Heart right ventricle (tissue), 16 donors: ENCODE measurements around the gene CS. TPM values are rescaled to one million over a fixed set of nuclear protein-coding genes. Genes with fewer than 3 reads are reported as not detected.
"Not testable (repeated sequence)": the region's sequence is repeated elsewhere in the genome, so short reads cannot be mapped to it uniquely, and the experiment has no call there.

Experiments used
- ATAC-seq, 8 donors: fragments of 200-7000 bp; cut with Tn5 transposase; one replicate each; pipeline ENCODE4 v1.9.1; 2020; ENCODE audit warnings: mild to moderate bottlenecking in 8 of 8, moderate library complexity in 8 of 8, moderate number of reproducible peaks in 1 of 8
- DNase-seq, 2 donors: peaks; one replicate each; pipeline ENCODE4 v3.0.0-alpha.2; 2020
- H3K27ac ChIP-seq, 10 donors: fragments of 200-600 bp; sonication (generic) in 2 of 10; one replicate each; pipeline versions ENCODE4 v1.5.0 to v1.8.0; 2020 to 2022; ENCODE audit warnings: mild to moderate bottlenecking in 3 of 10
- H3K27me3 ChIP-seq, 7 donors: fragments of 200-600 bp; one replicate each; pipeline ENCODE4 v1.8.0; 2021 to 2022; ENCODE audit warnings: mild to moderate bottlenecking in 2 of 7
- H3K36me3 ChIP-seq, 9 donors: fragments of 200-600 bp; sonication (generic) in 1 of 9; one replicate each; pipeline versions ENCODE4 v1.5.0 to v1.8.0; 2020 to 2022; ENCODE audit warnings: mild to moderate bottlenecking in 2 of 9
- H3K4me1 ChIP-seq, 9 donors: fragments of 200-600 bp; sonication (generic) in 1 of 9; one replicate each; pipeline versions ENCODE4 v1.5.0 to v1.8.0; 2020 to 2022; ENCODE audit warnings: mild to moderate bottlenecking in 4 of 9
- H3K4me3 ChIP-seq, 10 donors: fragments of 200-600 bp; sonication (generic) in 2 of 10; one replicate each; pipeline versions ENCODE4 v1.5.0 to v1.8.0; 2020 to 2022; ENCODE audit warnings: mild to moderate bottlenecking in 7 of 10, moderate library complexity in 2 of 10
- H3K9me3 ChIP-seq, 11 donors: fragments of 200-600 bp in 10 of 11; sonication (generic) in 2 of 11; one replicate each; pipeline versions ENCODE4 v1.5.0 to v1.8.0; 2013 to 2022; ENCODE audit warnings: mild to moderate bottlenecking in 2 of 11, control low read depth in 1 of 11, moderate library complexity in 1 of 11
- CTCF ChIP-seq, 9 donors: fragments of 200-600 bp; sonication (generic) in 2 of 9; IDR thresholded peaks; one replicate each; pipeline versions ENCODE4 v1.5.0 to v1.8.0; 2021 to 2022; ENCODE audit warnings: antibody characterized with exemption in 9 of 9, mild to moderate bottlenecking in 5 of 9, moderate library complexity in 1 of 9
- WGBS, 2 donors: extraction: QIAGEN DNeasy Blood & Tissue Kit; methylation state at CpG; one replicate each; pipeline ENCODE4 v1.1.7; 2013; ENCODE audit warnings: inconsistent platforms in 1 of 2; 5-methylcytosine and 5-hydroxymethylcytosine counted together
- intact Hi-C, 10 donors: fragments of 100-400 bp; cut with DNase I; formaldehyde crosslinking; loops; one replicate each; pipeline versions ENCODE4 v1.11.1 to v1.14.2; 2022
- polyA plus RNA-seq, 2 donors: library from polyadenylated mRNA; stranded (reverse); fragments of 200-250 nt; gene quantifications; one replicate each; pipeline ENCODE4 v1.2.3, GENCODE V29; 2013
- total RNA-seq, 10 donors: library from RNA; stranded (reverse); fragmentation: NEBNext Ultra II Directional in 3 of 10; extraction: Animal tissue kit (Norgen Biotek cat#: 25700) in 3 of 10; gene quantifications; one replicate each; pipeline versions ENCODE4 v1.2.1 to v1.2.4, GENCODE V29; 2021 to 2023
- donor health status: Arrhythmogenic right ventricular cardiomyopathy.
- donor health status: ischemic (EF 13 %, LVEDD 7.1; RV severe dilation, severe dysfunction).
- donor health status: healthy with polysubstance abuse.
- donor health status: DM: no; HTN: yes; CAD: no.
- donor health status: DM: no; HTN: no; CAD: no.
- donor health status: ischemic (EF 25% LVEDD 6.9; RV normal size, moderate dysfunction).
- donor health status: ischemic (EF 25% LVEDD 5.7; RV mildly dilated, moderate dysfunction).
- donor health status: healthy.
- donor health status: DM: yes; HTN: yes; CAD: no.
- donor health status: Ischemic cardiomyopathy.
- donor health status: ischemic (EF 35%, LVEDD 5.7; RV mildly dilated, moderate dysfunction).
- donor health status: nonischemic (EF 11% LVEDD 7.7; RV severe dilation, severe dysfunction).
- donor health status: DM: yes; HTN: yes; CAD: no.
- donor health status: PGD.
- donor health status: ischemic (EF 29% LVEDD 5.4; RV normal size, mild dysfunction).
- donor health status: nonischemic (EF 23%, LVEDD 6.1; RV moderate dilation, normal function).

The CS gene
- total and polyA plus RNA-seq, 12 donors: 154 to 991 (median 859) TPM

GRCh38 chr12:56326126-56326525 is 26.0 kb upstream of the CS start:
- no peaks in the 10 kb centered on the region for H3K4me1 ChIP-seq
- TF ChIP-seq CTCF (IDR thresholded peaks at IDR 0.05): no peak
- intact Hi-C loops: no loop called here
- ATAC-seq (no peak), DNase-seq (no peak)
- peaks cover 0 to 87% (median 61%) of the 10 kb centered on the region in 9 donors for H3K36me3 ChIP-seq
- no peaks in the 10 kb centered on the region for H3K9me3 ChIP-seq
- 95 to 98% methylated on average over 8 of the region's 8 CpGs for WGBS, 2 donors
- H3K4me3 ChIP-seq: no peak overlapping the region
- no peak overlapping the region for H3K27ac ChIP-seq
- no peaks in the 10 kb centered on the region for H3K27me3 ChIP-seq

- H3K4me3 ChIP-seq: no peak overlapping the region
- H3K9me3 ChIP-seq: no peaks in the 10 kb centered on the region
- peaks cover 0 to 100% (median 74%) of the 10 kb centered on the region in 9 donors for H3K36me3 ChIP-seq
- H3K27me3 ChIP-seq: no peaks in the 10 kb centered on the region
- H3K27ac ChIP-seq: no peak overlapping the region
- intact Hi-C loops: no loop called here
- ATAC-seq (no peak), DNase-seq (no peak)
- TF ChIP-seq CTCF (IDR thresholded peaks at IDR 0.05): no peak
- H3K4me1 ChIP-seq: no peaks in the 10 kb centered on the region
- WGBS, 2 donors: 85 to 93% methylated on average over 6 of the region's 6 CpGs
Measured at GRCh38 chr12:56324206-56324605, 24.1 kb upstream of the CS start.

GRCh38 chr12:56321610-56322009 is 21.5 kb upstream of the CS start:
- H3K9me3 ChIP-seq, H3K27ac ChIP-seq, ATAC-seq, H3K4me3 ChIP-seq, intact Hi-C loops, H3K27me3 ChIP-seq, H3K4me1 ChIP-seq, DNase-seq: not testable (repeated sequence)
- WGBS, 2 donors: 88 to 94% methylated on average over 8 of the region's 8 CpGs
- peaks cover 0 to 93% (median 72%) of the 10 kb centered on the region in 9 donors for H3K36me3 ChIP-seq

GRCh38 chr12:56321027-56321426 is 20.9 kb upstream of the CS start:
- no peak for TF ChIP-seq CTCF (IDR thresholded peaks at IDR 0.05)
- Histone ChIP-seq H3K4me3 (no peak overlapping the region), H3K4me1 (peaks cover 0 to 8% (median 6%) of the 10 kb centered on the region in 9 donors), H3K9me3 (no peaks in the 10 kb centered on the region), H3K36me3 (peaks cover 0 to 87% (median 66%) of the 10 kb centered on the region in 9 donors), H3K27me3 (no peaks in the 10 kb centered on the region), H3K27ac (no peak overlapping the region)
- 93 to 100% methylated on average over 2 of the region's 2 CpGs for WGBS, 2 donors
- intact Hi-C loops: no loop called here
- DNase-seq (no peak), ATAC-seq (no peak)

- WGBS, 2 donors: 94% methylated on average over 3 of the region's 3 CpGs
- Histone ChIP-seq H3K27ac (no peak overlapping the region), H3K9me3 (no peaks in the 10 kb centered on the region), H3K36me3 (peaks cover 0 to 74% (median 36%) of the 10 kb centered on the region in 9 donors), H3K27me3 (no peaks in the 10 kb centered on the region), H3K4me3 (no peak overlapping the region), H3K4me1 (peaks cover 7 to 23% (median 16%) of the 10 kb centered on the region in 9 donors)
- intact Hi-C loops: loop anchor here in 5 of 10 donors (2.0 to 10.0 kb wide), 3 partner anchors 17 to 147 kb away; partner anchors contain the start of genes SPRYD4 (in 4 of the 5) and CS (in 1 of the 5)
- no peak for DNase-seq
- ATAC-seq: no peak
- no peak for TF ChIP-seq CTCF (IDR thresholded peaks at IDR 0.05)
Measured at GRCh38 chr12:56317675-56318074, 17.5 kb upstream of the CS start.
